AG04450 (cell line): ENCODE measurements around the gene COLEC11. TPM values are rescaled to one million over a fixed set of nuclear protein-coding genes. Genes with fewer than 3 reads are reported as not detected.

Experiments
- CTCF ChIA-PET: fragments of 300-600, 350-600 bp; formaldehyde crosslinking; extraction: SDS; loops from one replicate; lab custom pipeline; 2022; ENCODE audit warnings: antibody characterized with exemption, inconsistent platforms; lab: Charles Lee
- POLR2A ChIA-PET: fragments of 350-600 bp; formaldehyde crosslinking; extraction: SDS; loops from one replicate; lab custom pipeline; 2021; ENCODE audit warnings: antibody characterized with exemption, inconsistent platforms; lab: Yijun Ruan, JAX
- DNase-seq: peaks from one replicate; pipeline ENCODE4 v3.0.0-alpha.2; 2011; ENCODE audit warnings: low read depth, low spot score
- H3K27ac ChIP-seq: one replicate; pipeline ENCODE4 v1.5.1; 2012; ENCODE audit warnings: low read depth, low read length, control low read depth
- H3K27me3 ChIP-seq: one replicate; pipeline ENCODE4 v1.6.0; 2012; ENCODE audit warnings: low read length; ENCODE audit not compliant: control insufficient read depth, insufficient read depth
- H3K4me3 ChIP-seq: 2 replicates; pipeline ENCODE4 v1.5.1; 2011; ENCODE audit warnings: mild to moderate bottlenecking, low read depth, low read length, control low read depth
- H3K9me3 ChIP-seq: 2 replicates; pipeline ENCODE4 v1.5.1; 2012; ENCODE audit warnings: low read length; ENCODE audit not compliant: control insufficient read depth, insufficient read depth
- CTCF ChIP-seq: IDR thresholded peaks from 2 replicates; pipeline ENCODE4 v1.5.1; 2011; ENCODE audit warnings: low read depth, low read length, control low read depth, inconsistent platforms
- polyA plus RNA-seq: library from polyadenylated mRNA; depleted of rRNA; stranded (reverse); fragments of >200 nt; gene quantifications from 2 replicates; pipeline ENCODE4 v1.2.3, GENCODE V29; 2011

The COLEC11 gene
- polyA plus RNA-seq, 1 experiment: 0.68 TPM

- CTCF ChIA-PET: interaction anchor here (0.6 to 3.1 kb wide), 8 partner anchors 73 to 453 kb away, joined by 3 to 19 read pairs (median 5); no protein-coding TSS in a partner anchor
- H3K9me3 ChIP-seq: peaks cover 9% of the 10 kb centered on the region
- DNase-seq: no peak
- peaks cover 3% of the 10 kb centered on the region for H3K27me3 ChIP-seq
- no peak overlapping the region for H3K4me3 ChIP-seq
- peak overlapping the region; percentile 21 for H3K27ac ChIP-seq
- POLR2A ChIA-PET: interaction anchor here (0.7 to 1.4 kb wide), 4 partner anchors 66 to 116 kb away, joined by 3 to 6 read pairs (median 4); partner anchors contain the start of gene RNASEH1
- no peak for TF ChIP-seq CTCF
Measured at GRCh38 chr2:3651691-3652648, 57.1 kb downstream of the COLEC11 start.

DNA sequence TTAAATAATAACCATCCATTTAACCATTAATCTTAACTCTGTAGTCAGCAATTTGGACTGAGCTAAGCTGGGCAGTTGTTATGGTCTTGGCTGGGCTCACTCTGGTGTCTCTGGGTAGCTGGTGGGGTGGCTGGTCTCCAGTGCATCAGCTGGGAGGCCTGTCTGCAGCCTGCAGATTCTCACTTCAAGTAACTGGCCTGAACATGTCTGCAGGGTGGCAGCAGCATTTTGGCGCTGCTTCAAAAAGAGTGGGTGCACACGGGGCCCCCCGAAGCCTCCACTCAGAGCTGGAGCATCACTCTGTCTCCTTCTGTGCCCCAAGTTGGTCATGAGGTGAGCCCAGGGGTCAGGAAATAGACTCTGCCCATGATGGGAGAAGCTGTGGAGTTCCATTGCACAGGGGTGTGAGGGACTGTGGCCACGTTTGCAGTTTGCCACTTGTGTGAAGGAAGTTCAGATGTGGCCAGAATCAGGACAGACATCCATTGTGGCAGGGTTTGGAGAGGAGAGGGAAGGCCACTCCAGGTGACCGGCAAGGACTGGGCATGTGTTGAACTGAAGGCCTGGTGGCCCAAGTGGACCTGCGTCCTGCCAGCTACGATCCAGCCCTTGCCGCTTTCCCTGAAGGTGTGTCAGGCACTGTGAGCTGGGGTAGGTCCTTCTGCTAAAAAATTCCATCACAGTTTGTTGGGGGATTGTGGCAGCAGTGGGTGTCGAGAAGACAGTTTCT is 58.1 kb downstream of the COLEC11 start:
- no peak for DNase-seq
- CTCF ChIA-PET: interaction anchor here (0.7 to 3.1 kb wide), 2 partner anchors 173 to 230 kb away, joined by 9 to 19 read pairs; no protein-coding TSS in a partner anchor
- POLR2A ChIA-PET: interaction anchor here (0.6 to 1.5 kb wide), 2 partner anchors 14 to 175 kb away, joined by 3 to 5 read pairs; no protein-coding TSS in a partner anchor
- peaks cover 3% of the 10 kb centered on the region for H3K27me3 ChIP-seq
- no peak overlapping the region for H3K27ac ChIP-seq
- H3K9me3 ChIP-seq: peaks cover 9% of the 10 kb centered on the region
- TF ChIP-seq CTCF: no peak
- no peak overlapping the region for H3K4me3 ChIP-seq

GRCh38 chr2:3654011-3654410 is 59.1 kb downstream of the COLEC11 start:
- no peak for DNase-seq
- peaks cover 3% of the 10 kb centered on the region for H3K27me3 ChIP-seq
- H3K4me3 ChIP-seq: no peak overlapping the region
- POLR2A ChIA-PET: interaction anchor here (1.5 kb wide), 1 partner anchor 176 kb away, joined by 5 read pairs; no protein-coding TSS in a partner anchor
- H3K27ac ChIP-seq: no peak overlapping the region
- no peak for TF ChIP-seq CTCF
- CTCF ChIA-PET: interaction anchor here (3.1 kb wide), 1 partner anchor 231 kb away, joined by 19 read pairs; no protein-coding TSS in a partner anchor
- peaks cover 9% of the 10 kb centered on the region for H3K9me3 ChIP-seq

- ChIA-PET POLR2A (no interaction called here), CTCF (no interaction called here)
- Histone ChIP-seq H3K9me3 (peaks cover 9% of the 10 kb centered on the region), H3K27me3 (peaks cover 3% of the 10 kb centered on the region), H3K4me3 (no peak overlapping the region), H3K27ac (no peak overlapping the region)
- no peak for TF ChIP-seq CTCF
- DNase-seq: no peak
Measured at GRCh38 chr2:3654531-3655225, 59.8 kb downstream of the COLEC11 start.
